ENCODE results near the gene NPAS4. TPM values are rescaled to one million over a fixed set of nuclear protein-coding genes. Genes with fewer than 3 reads are reported as not detected.
A peak's percentile ranks its signal among the peaks of the same experiment; 100 is the strongest.

The NPAS4 gene
- polyA plus RNA-seq, 1 experiment: 0.72 TPM

- ChIA-PET CTCF (interaction anchor here (0.6 to 6.8 kb wide), 44 partner anchors 9 to 634 kb away, joined by 3 to 188 read pairs (median 4); partner anchors contain the start of genes B4GAT1, BRMS1, CD248 and MRPL11), POLR2A (interaction anchor here (0.5 to 1.0 kb wide), 2 partner anchors 11 to 75 kb away, joined by 3 to 4 read pairs; no protein-coding TSS in a partner anchor)
- peak; percentile 98 for TF ChIP-seq CTCF (IDR thresholded peaks at IDR 0.05; ENCODE audit: insufficient read depth, low read depth, low read length)
- no peaks in the 10 kb centered on the region for H3K27me3 ChIP-seq (ENCODE audit: control insufficient read depth, insufficient read depth, low read length)
- 0 out of 2 replicates have a peak overlapping the region, but pooled peaks have one; percentile 5 for H3K4me3 ChIP-seq (ENCODE audit: low read depth, low read length)
- no peaks in the 10 kb centered on the region for H3K36me3 ChIP-seq (ENCODE audit: control insufficient read depth, insufficient read depth, low read length)
- DNase-seq (ENCODE audit: low read depth): peak; percentile 44
Observed at GRCh38 chr11:66386171-66387069, 34.4 kb upstream of the NPAS4 start.

GRCh38 chr11:66388780-66389386 is 32.0 kb upstream of the NPAS4 start:
- CTCF ChIA-PET: interaction anchor here (0.6 to 6.8 kb wide), 38 partner anchors 9 to 420 kb away, joined by 3 to 188 read pairs (median 5); partner anchors contain the start of genes BRMS1, CD248, MRPL11 and NPAS4
- POLR2A ChIA-PET: no interaction called here
- TF ChIP-seq CTCF (IDR thresholded peaks at IDR 0.05; ENCODE audit: insufficient read depth, low read depth, low read length): peak; percentile 95
- Histone ChIP-seq H3K27me3 (ENCODE audit: control insufficient read depth, insufficient read depth, low read length) (no peaks in the 10 kb centered on the region), H3K36me3 (ENCODE audit: control insufficient read depth, insufficient read depth, low read length) (no peaks in the 10 kb centered on the region), H3K4me3 (ENCODE audit: low read depth, low read length) (no peak overlapping the region)
- no peak for DNase-seq (ENCODE audit: low read depth)

GRCh38 chr11:66391322-66391721 is 29.5 kb upstream of the NPAS4 start:
- H3K4me3 ChIP-seq (ENCODE audit: low read depth, low read length): no peak overlapping the region
- no peaks in the 10 kb centered on the region for H3K36me3 ChIP-seq (ENCODE audit: control insufficient read depth, insufficient read depth, low read length)
- no peak for TF ChIP-seq CTCF (IDR thresholded peaks at IDR 0.05; ENCODE audit: insufficient read depth, low read depth, low read length)
- no peaks in the 10 kb centered on the region for H3K27me3 ChIP-seq (ENCODE audit: control insufficient read depth, insufficient read depth, low read length)
- ChIA-PET CTCF (interaction anchor here (0.9 to 4.1 kb wide), 3 partner anchors 9 to 56 kb away, joined by 3 to 35 read pairs (median 32); partner anchors contain the start of gene SLC29A2), POLR2A (no interaction called here)
- DNase-seq (ENCODE audit: low read depth): no peak

- ChIA-PET CTCF (interaction anchor here (1.0 to 3.3 kb wide), 4 partner anchors 8 to 44 kb away, joined by 3 to 17 read pairs (median 4); partner anchors contain the start of gene MRPL11), POLR2A (no interaction called here)
- Histone ChIP-seq H3K36me3 (ENCODE audit: control insufficient read depth, insufficient read depth, low read length) (no peaks in the 10 kb centered on the region), H3K4me3 (ENCODE audit: low read depth, low read length) (no peak overlapping the region), H3K27me3 (ENCODE audit: control insufficient read depth, insufficient read depth, low read length) (no peaks in the 10 kb centered on the region)
- no peak for TF ChIP-seq CTCF (IDR thresholded peaks at IDR 0.05; ENCODE audit: insufficient read depth, low read depth, low read length)
- DNase-seq (ENCODE audit: low read depth): no peak
Observed at GRCh38 chr11:66393954-66394353, 26.9 kb upstream of the NPAS4 start.

- H3K4me3 ChIP-seq (ENCODE audit: low read depth, low read length): no peak overlapping the region
- TF ChIP-seq CTCF (IDR thresholded peaks at IDR 0.05; ENCODE audit: insufficient read depth, low read depth, low read length): no peak
- CTCF ChIA-PET: interaction anchor here (0.7 to 15.9 kb wide), 11 partner anchors 8 to 385 kb away, joined by 3 to 400 read pairs (median 4); partner anchors contain the start of genes DPP3, MRPL11 and NPAS4
- no peaks in the 10 kb centered on the region for H3K36me3 ChIP-seq (ENCODE audit: control insufficient read depth, insufficient read depth, low read length)
- DNase-seq (ENCODE audit: low read depth): no peak
- POLR2A ChIA-PET: no interaction called here
- peaks cover 15% of the 10 kb centered on the region for H3K27me3 ChIP-seq (ENCODE audit: control insufficient read depth, insufficient read depth, low read length)
Observed at GRCh38 chr11:66407651-66408050, 13.2 kb upstream of the NPAS4 start.

All from BJ (cell line).